GM21360 (cell line): ENCODE results near the gene DLGAP4.

Source experiments
- ATAC-seq: cut with Tn5 transposase; IDR thresholded peaks from one replicate; pipeline ENCODE4 v1.9.1; 2021; ENCODE audit warnings: mild to moderate bottlenecking, moderate library complexity; ENCODE audit not compliant: unreplicated experiment

Gene DLGAP4

GRCh38 chr20:36320261-36320897 is 14.2 kb downstream of the DLGAP4 start:
- no peak for ATAC-seq

- no peak for ATAC-seq
Observed at GRCh38 chr20:36320898-36321695, 15.0 kb downstream of the DLGAP4 start.

GRCh38 chr20:36322131-36322530 is 16.0 kb downstream of the DLGAP4 start:
- no peak for ATAC-seq

- no peak for ATAC-seq
Observed at GRCh38 chr20:36330091-36330490, 24.0 kb downstream of the DLGAP4 start.

- no peak for ATAC-seq
Observed at GRCh38 chr20:36331209-36331608, 25.1 kb downstream of the DLGAP4 start.

- no peak for ATAC-seq
Observed at GRCh38 chr20:36333841-36334240, 27.7 kb downstream of the DLGAP4 start.

- no peak for ATAC-seq
Observed at GRCh38 chr20:36334281-36335205, 28.4 kb downstream of the DLGAP4 start.

GRCh38 chr20:36335206-36335870 is 29.2 kb downstream of the DLGAP4 start:
- no peak for ATAC-seq

GRCh38 chr20:36336204-36336603 is 30.1 kb downstream of the DLGAP4 start:
- no peak for ATAC-seq

GRCh38 chr20:36336954-36337704 is 31.0 kb downstream of the DLGAP4 start:
- no peak for ATAC-seq

GRCh38 chr20:36337886-36338285 is 31.7 kb downstream of the DLGAP4 start:
- ATAC-seq = no peak

- ATAC-seq = no peak
Observed at GRCh38 chr20:36339646-36340592, 33.8 kb downstream of the DLGAP4 start.

- no peak for ATAC-seq
Observed at GRCh38 chr20:36340593-36340990, 34.5 kb downstream of the DLGAP4 start.

- ATAC-seq = no peak
Observed at GRCh38 chr20:36341331-36342020, 35.3 kb downstream of the DLGAP4 start.

- ATAC-seq = no peak
Observed at GRCh38 chr20:36342331-36343120, 36.4 kb downstream of the DLGAP4 start.

- no peak for ATAC-seq
Observed at GRCh38 chr20:36343641-36344040, 37.5 kb downstream of the DLGAP4 start.

GRCh38 chr20:36344517-36345132 is 38.5 kb downstream of the DLGAP4 start:
- no peak for ATAC-seq
